Stimulated activated effector memory CD8-positive, alpha-beta T cell treated with anti-CD3 and anti-CD28 coated beads, Interleukin-12 subunit alpha, Interleukin-12 subunit beta, amount 100 ng/mL, for 72 hours (primary cell): ENCODE data around the gene SMOC2.
"Not testable (repeated sequence)": the region's sequence is repeated elsewhere in the genome, so short reads cannot be mapped to it uniquely, and the experiment has no call there.

ENCODE experiments used
- ATAC-seq: fragments of 150-1000 bp; cut with Tn5 transposase; 2 replicates; pipeline ENCODE4 v1.10.0; 2021
- DNase-seq, 2 donors: peaks; one replicate each; pipeline ENCODE4 v3.0.0; 2021 to 2022; ENCODE audit warnings: low spot score in 2 of 2
- H3K27ac Mint-ChIP-seq: one replicate; pipeline ENCODE4 v1.8.0; 2022; ENCODE audit warnings: mild to moderate bottlenecking, mixed read lengths
- H3K36me3 Mint-ChIP-seq: one replicate; pipeline ENCODE4 v1.8.0; 2022; ENCODE audit warnings: mild to moderate bottlenecking, mixed read lengths
- H3K4me1 Mint-ChIP-seq: one replicate; pipeline ENCODE4 v1.8.0; 2022; ENCODE audit warnings: mixed read lengths
- H3K4me3 Mint-ChIP-seq: one replicate; pipeline ENCODE4 v1.8.0; 2022; ENCODE audit warnings: mild to moderate bottlenecking, mixed read lengths
- H3K9me3 Mint-ChIP-seq: one replicate; pipeline ENCODE4 v1.8.0; 2022; ENCODE audit warnings: mixed read lengths

SMOC2 gene

DNA sequence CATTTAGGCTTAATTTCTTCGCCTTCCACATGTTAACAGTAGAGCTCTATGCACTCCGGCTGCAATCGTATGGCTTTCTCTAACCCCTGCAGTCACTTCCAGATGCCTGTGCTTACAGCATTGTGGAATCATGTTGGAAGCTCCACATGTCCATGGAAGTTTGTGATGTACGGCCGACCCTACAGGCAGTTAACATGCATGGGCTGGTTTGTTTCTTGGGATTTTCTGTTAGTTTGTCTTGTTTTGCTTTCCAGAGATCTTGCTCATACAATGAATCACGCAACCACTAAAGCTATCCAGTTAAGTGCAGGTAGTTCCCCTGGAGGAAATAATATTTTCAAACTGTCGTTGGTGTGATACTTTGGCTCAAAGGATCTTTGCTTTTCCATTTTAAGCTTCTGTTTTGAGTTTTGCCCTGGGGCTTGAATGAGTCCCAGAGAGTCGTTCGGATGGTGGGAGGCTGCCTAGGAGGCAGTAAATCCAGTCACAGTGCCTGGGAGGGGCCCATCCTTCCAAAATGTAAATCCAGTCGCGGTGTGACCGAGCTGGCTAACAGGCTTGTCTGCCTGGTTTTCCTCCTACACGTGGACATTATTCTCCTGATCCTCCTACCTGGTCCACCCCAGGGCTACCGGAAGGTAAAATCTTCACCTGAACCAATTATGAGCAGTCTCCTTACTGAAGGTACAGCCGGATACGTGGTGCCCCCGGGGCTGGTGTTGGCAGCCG is 225.9 kb downstream of the SMOC2 start:
- Mint-ChIP-seq H3K36me3 (no peaks in the 10 kb centered on the region), H3K9me3 (no peaks in the 10 kb centered on the region), H3K4me1 (no peaks in the 10 kb centered on the region), H3K27ac (no peak overlapping the region), H3K4me3 (no peak overlapping the region)
- no peak for DNase-seq
- ATAC-seq = no peak

DNA sequence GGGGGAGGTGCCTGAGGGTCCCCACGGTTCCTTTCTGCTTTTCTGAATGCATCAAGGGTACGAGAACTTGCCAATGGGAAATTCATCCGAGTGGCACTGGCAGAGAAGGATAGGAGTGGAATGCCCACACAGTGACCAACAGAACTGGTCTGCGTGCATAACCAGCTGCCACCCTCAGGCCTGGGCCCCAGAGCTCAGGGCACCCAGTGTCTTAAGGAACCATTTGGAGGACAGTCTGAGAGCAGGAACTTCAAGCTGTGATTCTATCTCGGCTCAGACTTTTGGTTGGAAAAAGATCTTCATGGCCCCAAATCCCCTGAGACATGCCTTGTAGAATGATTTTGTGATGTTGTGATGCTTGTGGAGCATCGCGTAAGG is 226.4 kb downstream of the SMOC2 start:
- H3K27ac Mint-ChIP-seq = no peak overlapping the region
- no peaks in the 10 kb centered on the region for H3K9me3 Mint-ChIP-seq
- no peaks in the 10 kb centered on the region for H3K36me3 Mint-ChIP-seq
- no peak overlapping the region for H3K4me3 Mint-ChIP-seq
- no peaks in the 10 kb centered on the region for H3K4me1 Mint-ChIP-seq
- DNase-seq = no peak
- no peak for ATAC-seq

DNA sequence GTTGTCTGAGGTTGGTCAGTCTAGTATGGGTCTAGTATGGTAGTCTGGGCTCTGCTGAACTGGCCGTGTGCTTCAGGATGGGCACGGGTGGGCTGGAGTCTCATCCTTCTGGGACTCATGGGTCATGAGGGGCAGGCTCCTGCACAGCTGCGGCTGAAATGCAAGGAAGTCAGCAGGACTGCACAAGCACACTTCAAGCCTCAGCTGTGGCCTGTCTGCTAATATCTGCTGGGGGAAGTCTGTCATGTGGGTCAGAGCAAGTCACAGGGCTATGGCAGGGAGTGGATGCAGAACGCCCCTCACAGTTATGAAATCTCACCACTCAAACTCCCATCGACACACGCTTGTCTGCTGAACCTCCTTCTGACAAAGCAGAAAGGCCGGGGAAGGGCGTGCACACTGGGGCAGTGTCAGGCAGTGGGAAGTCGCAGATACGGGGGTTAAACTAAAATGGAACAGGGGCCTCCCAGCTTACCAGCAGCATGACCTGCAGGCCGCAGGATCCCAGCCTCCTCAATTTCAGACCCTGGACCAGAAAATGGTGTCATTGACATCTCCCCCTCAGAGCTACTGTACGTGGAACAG is 229.5 kb downstream of the SMOC2 start:
- no peak overlapping the region for H3K4me3 Mint-ChIP-seq
- no peaks in the 10 kb centered on the region for H3K9me3 Mint-ChIP-seq
- H3K4me1 Mint-ChIP-seq = no peaks in the 10 kb centered on the region
- DNase-seq (no peak), ATAC-seq (peak; percentile 31)
- no peaks in the 10 kb centered on the region for H3K36me3 Mint-ChIP-seq
- no peak overlapping the region for H3K27ac Mint-ChIP-seq

DNA sequence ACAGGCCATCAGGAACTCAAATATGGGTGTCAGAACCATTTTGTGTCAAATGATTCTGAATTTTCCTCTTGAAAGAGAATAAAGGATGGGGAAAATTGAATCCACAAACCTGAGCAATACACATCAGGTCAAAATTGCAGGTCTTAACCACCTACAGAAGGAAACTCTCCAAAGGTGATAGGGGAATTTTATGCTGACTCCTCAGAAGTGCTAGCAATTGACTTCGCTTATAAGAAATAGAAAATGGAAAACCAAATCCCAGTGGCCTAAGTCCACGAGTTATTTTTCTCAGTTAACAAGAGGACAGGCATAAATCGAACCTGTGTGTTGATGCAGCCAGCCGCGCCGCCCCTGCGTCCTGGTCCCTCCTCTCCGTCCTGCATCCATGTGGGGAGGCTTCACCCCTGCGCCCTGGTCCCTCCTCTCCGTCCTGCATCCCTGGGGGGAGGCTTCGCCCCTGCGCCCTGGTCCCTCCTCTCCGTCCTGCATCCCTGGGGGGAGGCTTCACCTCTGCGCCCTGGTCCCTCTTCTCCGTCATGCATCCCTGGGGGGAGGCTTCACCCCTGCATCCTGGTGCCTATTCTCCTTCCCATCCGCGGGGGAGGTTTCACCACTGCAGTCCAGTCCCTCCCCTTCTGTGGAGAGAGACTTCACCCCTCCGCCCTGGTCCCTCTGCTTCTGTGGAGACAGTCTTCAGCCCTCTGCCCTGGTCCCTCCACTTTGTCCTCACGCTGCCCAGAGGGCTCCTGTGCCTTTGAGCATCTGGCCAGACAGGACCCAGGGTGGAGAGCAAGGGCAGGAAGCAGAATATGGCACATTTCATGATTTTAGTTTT is 230.3 kb downstream of the SMOC2 start:
- Mint-ChIP-seq H3K4me1 (no peaks in the 10 kb centered on the region), H3K4me3 (no peak overlapping the region), H3K36me3 (no peaks in the 10 kb centered on the region), H3K27ac (no peak overlapping the region), H3K9me3 (no peaks in the 10 kb centered on the region)
- ATAC-seq (no peak), DNase-seq (no peak)

DNA sequence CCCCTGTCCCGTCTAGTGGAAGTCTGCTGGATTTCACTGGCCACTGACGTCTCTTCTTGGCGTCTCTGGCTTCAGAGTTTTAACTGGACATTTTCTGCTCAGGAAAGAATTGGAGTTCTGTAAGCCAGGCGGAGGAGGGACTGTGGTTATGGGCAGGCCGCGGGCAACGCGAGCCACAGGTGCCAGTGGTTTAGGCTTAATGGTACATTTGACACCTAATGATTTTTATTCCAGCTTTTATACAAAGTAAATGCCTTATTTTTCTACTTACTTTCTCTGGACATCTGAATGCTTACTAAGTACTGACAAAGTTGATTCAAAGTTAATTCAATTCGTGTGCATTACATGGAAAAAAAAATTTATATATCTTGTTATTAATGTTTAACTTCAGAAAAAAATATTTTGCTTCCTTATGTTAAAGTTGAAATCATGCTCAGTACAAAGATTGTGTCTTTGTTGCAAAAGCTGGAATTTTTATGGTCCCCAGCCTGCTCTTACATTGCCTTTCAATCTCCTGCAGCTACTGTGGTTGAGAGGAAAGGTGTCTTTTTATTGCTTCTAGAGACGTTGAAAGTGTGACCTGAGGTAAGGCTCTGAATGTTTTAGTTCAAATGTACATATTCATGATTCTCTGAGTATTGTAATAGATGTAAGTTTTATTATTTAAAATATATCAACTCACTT is 231.0 kb downstream of the SMOC2 start:
- no peak for ATAC-seq
- no peaks in the 10 kb centered on the region for H3K9me3 Mint-ChIP-seq
- no peaks in the 10 kb centered on the region for H3K36me3 Mint-ChIP-seq
- no peak overlapping the region for H3K4me3 Mint-ChIP-seq
- no peak for DNase-seq
- no peak overlapping the region for H3K27ac Mint-ChIP-seq
- H3K4me1 Mint-ChIP-seq = no peaks in the 10 kb centered on the region

DNA sequence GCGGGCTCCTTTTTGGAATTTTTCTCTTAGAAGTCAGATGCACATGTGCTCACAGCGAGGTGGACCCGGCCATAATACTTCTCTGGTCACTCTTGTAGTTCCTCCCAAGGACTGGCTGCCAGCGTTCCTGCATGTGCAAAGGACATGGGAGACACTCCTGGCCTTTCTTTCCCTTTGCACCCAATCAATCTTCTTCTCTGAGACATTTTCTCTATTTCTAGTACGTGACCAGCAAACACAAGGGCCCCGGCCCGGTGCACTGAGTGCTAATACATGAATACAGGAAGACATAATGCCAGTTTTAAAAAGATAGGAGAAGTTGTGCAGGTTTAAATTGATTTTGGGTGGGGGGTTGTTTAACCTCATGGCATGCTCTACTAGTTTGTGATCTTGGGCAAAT is 233.6 kb downstream of the SMOC2 start:
- DNase-seq (no peak), ATAC-seq (no peak)
- H3K9me3 Mint-ChIP-seq = no peaks in the 10 kb centered on the region
- H3K36me3 Mint-ChIP-seq = no peaks in the 10 kb centered on the region
- H3K4me1 Mint-ChIP-seq = no peaks in the 10 kb centered on the region
- H3K4me3 Mint-ChIP-seq = no peak overlapping the region
- no peak overlapping the region for H3K27ac Mint-ChIP-seq

DNA sequence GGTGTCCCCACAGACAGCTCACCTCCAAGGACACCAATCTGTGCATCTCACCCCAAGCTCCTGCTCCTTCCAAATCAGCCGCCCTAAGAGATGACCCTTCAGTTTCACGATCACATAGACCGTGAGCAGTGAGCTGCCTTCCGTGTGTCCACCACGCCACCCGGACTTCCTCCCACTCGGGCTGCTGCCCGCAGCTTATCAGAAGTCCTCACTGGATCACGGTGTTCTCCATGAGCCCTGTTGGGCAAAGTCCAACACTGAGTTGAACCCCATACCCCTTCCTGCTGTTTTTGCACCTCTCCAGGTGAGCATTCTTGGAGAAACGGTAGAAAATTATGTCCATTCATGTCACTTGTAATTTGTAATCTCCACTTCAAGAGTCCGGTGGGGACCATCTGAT is 234.4 kb downstream of the SMOC2 start:
- Mint-ChIP-seq H3K4me1 (no peaks in the 10 kb centered on the region), H3K9me3 (no peaks in the 10 kb centered on the region), H3K27ac (no peak overlapping the region), H3K4me3 (no peak overlapping the region), H3K36me3 (no peaks in the 10 kb centered on the region)
- DNase-seq (no peak), ATAC-seq (no peak)

DNA sequence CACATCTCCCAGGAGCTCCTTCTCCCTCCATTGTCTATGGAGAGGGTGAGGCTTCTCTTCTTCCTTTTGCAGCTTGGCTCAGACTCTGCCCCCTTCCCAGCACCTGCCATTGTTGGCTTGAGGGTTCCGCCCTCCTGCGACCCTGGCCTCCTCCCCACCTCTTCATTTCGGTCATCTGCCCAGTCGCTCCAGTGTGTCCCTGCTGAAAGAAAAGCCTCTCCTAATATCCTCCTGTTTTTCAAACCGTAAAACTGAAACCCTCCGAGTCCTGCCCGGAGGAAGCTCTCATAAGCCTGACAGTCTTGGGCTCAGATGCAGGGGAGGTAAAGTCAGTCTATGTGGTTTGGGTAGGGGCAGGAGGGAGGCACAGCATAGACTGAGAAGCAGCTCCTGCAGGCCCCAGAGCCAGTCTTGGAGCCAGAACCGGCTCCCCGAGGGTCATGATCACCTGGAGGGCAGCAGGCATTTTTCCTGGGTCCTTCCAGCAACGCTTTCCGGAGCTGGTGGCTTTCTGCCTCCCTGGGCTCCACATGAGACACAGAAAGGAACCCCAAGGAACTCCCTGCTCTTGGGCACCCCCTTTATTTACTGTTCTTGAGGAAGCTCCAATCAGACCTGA is 235.1 kb downstream of the SMOC2 start:
- Mint-ChIP-seq H3K4me3 (no peak overlapping the region), H3K9me3 (no peaks in the 10 kb centered on the region), H3K36me3 (no peaks in the 10 kb centered on the region), H3K4me1 (no peaks in the 10 kb centered on the region), H3K27ac (no peak overlapping the region)
- DNase-seq = no peak
- ATAC-seq = no peak

DNA sequence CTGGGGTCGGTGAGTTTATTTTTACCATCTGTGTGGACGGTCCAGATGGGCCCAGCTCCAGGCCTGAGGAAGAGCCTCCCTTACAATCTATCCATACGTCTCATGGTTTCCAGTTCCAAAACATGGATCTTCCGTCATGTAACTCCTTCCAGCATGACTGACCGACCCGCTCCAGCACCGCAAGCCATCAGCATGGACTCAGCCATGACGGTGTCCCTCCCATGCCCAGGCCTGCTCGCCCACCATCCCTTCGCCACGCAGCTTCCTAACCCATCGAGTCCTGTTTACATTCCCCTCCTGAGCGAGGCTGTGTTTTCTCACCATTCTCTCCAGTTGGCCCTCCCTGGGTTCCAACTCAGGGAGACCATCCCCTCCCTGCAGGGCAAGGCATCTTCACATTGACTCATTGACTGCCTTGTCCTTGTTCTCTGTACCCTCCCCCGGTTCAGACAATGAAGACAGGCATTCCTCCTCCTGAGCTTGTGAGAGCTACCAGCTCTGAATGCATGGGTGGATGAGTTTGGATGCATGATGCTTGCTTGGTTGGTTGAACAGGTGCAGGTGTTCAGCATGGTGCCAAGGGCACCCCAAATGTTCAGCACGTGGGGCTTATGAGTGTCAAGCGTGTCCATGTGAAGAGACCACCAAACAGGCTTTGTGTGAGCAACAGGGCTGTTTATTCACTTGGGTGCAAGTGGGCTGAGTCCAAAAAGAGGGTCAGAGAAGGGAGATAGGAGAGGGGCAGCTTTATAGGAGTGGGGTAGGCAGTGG is 235.8 kb downstream of the SMOC2 start:
- Mint-ChIP-seq H3K4me1 (no peaks in the 10 kb centered on the region), H3K27ac (no peak overlapping the region), H3K9me3 (no peaks in the 10 kb centered on the region), H3K36me3 (no peaks in the 10 kb centered on the region), H3K4me3 (no peak overlapping the region)
- no peak for DNase-seq
- ATAC-seq = peak; percentile 8

DNA sequence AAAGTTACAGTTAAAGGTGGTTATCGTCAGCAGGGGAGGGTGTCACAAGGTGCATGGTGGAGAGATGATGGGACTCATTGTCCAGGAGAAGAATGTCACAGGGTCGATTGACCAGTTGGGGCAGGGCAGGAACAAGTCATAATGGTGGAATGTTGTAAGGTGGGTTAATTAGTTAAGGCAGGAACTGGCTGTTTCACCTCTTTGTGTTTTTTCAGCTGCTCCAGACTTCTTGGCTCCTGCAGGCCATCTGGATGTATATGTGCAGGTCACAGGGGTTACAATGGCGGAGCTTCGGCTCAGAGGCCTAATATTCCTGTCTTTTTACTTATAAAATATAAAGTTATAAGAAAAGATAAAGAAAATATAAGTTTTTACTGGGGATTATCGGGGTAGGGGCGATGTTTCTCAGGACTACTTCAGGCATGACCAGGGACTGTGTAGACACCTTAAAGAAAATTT is 236.4 kb downstream of the SMOC2 start:
- not testable (repeated sequence) for DNase-seq, H3K4me1 Mint-ChIP-seq, H3K9me3 Mint-ChIP-seq, H3K27ac Mint-ChIP-seq, ATAC-seq, H3K36me3 Mint-ChIP-seq, H3K4me3 Mint-ChIP-seq

DNA sequence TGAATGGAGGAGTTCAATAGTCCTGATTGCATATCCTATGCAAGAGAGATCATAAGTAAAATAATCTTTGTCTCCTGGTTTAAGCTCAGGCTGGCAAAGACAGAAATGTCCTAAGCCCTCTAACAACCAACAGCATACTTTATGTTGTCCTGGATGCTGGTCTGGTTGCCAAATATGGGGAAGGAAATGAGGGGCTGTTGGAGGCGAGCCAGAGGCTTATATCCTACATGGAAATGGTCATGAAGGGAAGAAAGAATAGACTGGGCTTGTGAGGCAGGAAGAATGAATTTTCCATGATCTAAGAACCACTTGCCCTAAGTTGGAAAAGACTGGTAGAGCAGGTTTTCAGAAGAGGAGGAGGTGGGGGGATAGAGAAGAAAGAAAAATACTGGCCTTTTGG is 237.1 kb downstream of the SMOC2 start:
- no peaks in the 10 kb centered on the region for H3K36me3 Mint-ChIP-seq
- no peaks in the 10 kb centered on the region for H3K4me1 Mint-ChIP-seq
- H3K9me3 Mint-ChIP-seq = no peaks in the 10 kb centered on the region
- no peak for ATAC-seq
- H3K4me3 Mint-ChIP-seq = no peak overlapping the region
- H3K27ac Mint-ChIP-seq = no peak overlapping the region
- DNase-seq = no peak

DNA sequence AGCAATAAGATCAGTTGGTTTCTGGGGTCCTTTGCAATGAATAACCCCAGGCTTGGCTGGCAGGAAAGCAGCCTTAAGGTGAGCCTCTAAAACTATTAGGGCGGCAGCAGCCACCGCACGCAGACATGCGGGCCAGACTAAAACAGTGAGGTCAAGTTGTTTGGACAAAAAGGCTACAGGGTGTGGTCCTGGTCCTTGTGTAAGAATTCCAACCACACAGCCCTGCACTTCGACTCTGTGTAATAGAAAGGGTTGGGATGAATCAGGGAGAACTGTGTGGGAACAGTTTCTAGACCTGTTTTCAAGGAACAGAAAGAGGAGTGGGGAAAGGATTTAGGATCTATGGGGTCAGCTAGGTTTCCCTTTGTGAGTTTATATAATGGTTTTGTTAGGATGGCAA is 237.6 kb downstream of the SMOC2 start:
- no peak for DNase-seq

DNA sequence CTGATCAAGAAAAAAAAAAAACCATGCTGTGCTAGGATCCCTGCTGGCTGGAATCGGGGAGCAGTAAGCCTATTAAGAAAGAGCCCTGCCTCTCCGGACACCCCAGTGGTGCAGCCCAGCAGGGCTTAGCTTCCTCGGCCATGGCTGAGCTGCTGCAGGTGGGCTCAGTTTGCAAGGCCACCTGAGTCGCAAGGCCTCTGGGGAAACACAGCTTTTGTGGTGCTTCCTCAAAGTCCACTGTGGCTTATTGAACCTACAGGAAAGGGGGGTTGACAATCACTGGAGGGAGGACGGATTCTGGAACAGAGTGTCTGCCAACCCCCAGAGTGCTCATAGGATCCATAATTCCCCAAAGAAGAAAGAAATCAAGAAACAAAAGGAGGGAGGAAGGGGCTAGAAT is 240.8 kb downstream of the SMOC2 start:
- H3K27ac Mint-ChIP-seq = no peak overlapping the region
- no peak overlapping the region for H3K4me3 Mint-ChIP-seq
- no peaks in the 10 kb centered on the region for H3K36me3 Mint-ChIP-seq
- DNase-seq (no peak), ATAC-seq (no peak)
- no peaks in the 10 kb centered on the region for H3K4me1 Mint-ChIP-seq
- H3K9me3 Mint-ChIP-seq = no peaks in the 10 kb centered on the region

More for the DNA sequence above, 237.6 kb downstream of the SMOC2 start:
- no peak for ATAC-seq
- no peak overlapping the region for H3K27ac Mint-ChIP-seq
- no peaks in the 10 kb centered on the region for H3K36me3 Mint-ChIP-seq
- H3K4me1 Mint-ChIP-seq = no peaks in the 10 kb centered on the region
- H3K9me3 Mint-ChIP-seq = no peaks in the 10 kb centered on the region
- H3K4me3 Mint-ChIP-seq = no peak overlapping the region

DNA sequence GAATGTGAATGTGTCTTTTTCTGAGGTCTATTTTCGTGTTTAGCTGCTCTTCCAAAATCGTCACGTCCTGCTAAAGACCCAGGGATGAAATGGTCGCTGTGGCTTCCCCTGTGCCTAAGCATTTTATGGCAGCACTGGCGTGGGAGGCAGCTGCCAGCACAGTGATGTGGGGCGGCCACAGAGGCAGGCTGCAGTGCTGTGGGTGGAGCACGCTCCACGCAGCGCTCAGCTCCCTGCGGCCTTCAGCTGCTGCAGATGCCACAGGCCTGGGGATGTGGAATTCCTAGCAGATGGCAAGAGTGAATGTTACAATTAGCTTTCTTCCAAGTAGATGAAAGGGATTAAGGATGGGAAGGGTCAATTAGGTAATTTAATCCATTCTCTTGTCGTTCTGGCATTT is 242.6 kb downstream of the SMOC2 start:
- DNase-seq = no peak
- ATAC-seq = no peak
- Mint-ChIP-seq H3K4me3 (no peak overlapping the region), H3K9me3 (no peaks in the 10 kb centered on the region), H3K27ac (no peak overlapping the region), H3K36me3 (no peaks in the 10 kb centered on the region), H3K4me1 (no peaks in the 10 kb centered on the region)
